Stimulated activated CD8-positive, alpha-beta memory T cell treated with anti-CD3 and anti-CD28 coated beads, Interleukin-12 subunit alpha, Interleukin-12 subunit beta, amount 100 ng/mL, for 1 hour (primary cell): Measurements from ENCODE around the gene DIRAS3.
"Not testable (repeated sequence)": the region's sequence is repeated elsewhere in the genome, so short reads cannot be mapped to it uniquely, and the experiment has no call there.

Source experiments
- DNase-seq: peaks from one replicate; pipeline ENCODE4 v3.0.0-alpha.2; 2020; ENCODE audit warnings: low read depth

The DIRAS3 gene

GRCh38 chr1:68049941-68050878 lies at the start of gene DIRAS3:
TSS of gene DIRAS3 (minus strand) at chr1:68050627. CDS start at chr1:68047297, 3,330 bp downstream.
- DNase-seq, result no peak

- no peak for DNase-seq
Observed at GRCh38 chr1:68093737-68094136, 43.3 kb upstream of the DIRAS3 start.

GRCh38 chr1:68087184-68087583 lies 36.8 kb upstream of the DIRAS3 start:
- no peak for DNase-seq

- no peak for DNase-seq
Observed at GRCh38 chr1:68085752-68086151, 35.3 kb upstream of the DIRAS3 start.

GRCh38 chr1:68083686-68084085 lies 33.3 kb upstream of the DIRAS3 start:
- DNase-seq, result no peak

GRCh38 chr1:68081775-68082283 lies 31.4 kb upstream of the DIRAS3 start:
- DNase-seq, result no peak

- DNase-seq, result no peak
Observed at GRCh38 chr1:68078647-68079046, 28.2 kb upstream of the DIRAS3 start.

GRCh38 chr1:68074472-68074871 lies 24.0 kb upstream of the DIRAS3 start:
- DNase-seq, result no peak

GRCh38 chr1:68065766-68066165 lies 15.3 kb upstream of the DIRAS3 start:
- DNase-seq, result no peak

- not testable (repeated sequence) for DNase-seq
Observed at GRCh38 chr1:68058053-68058452, 7.6 kb upstream of the DIRAS3 start.

GRCh38 chr1:68057564-68057963 lies 7.1 kb upstream of the DIRAS3 start:
- DNase-seq, result no peak

GRCh38 chr1:68057050-68057449 lies 6.6 kb upstream of the DIRAS3 start:
- DNase-seq, result no peak

GRCh38 chr1:68051475-68051874 lies 1.0 kb upstream of the DIRAS3 start:
- no peak for DNase-seq

GRCh38 chr1:68047659-68048026 lies 2.8 kb downstream of the DIRAS3 start:
- DNase-seq, result no peak

GRCh38 chr1:68046885-68047658 lies 3.4 kb downstream of the DIRAS3 start:
- DNase-seq, result no peak

GRCh38 chr1:68046423-68046822 lies 4.0 kb downstream of the DIRAS3 start:
- DNase-seq, result no peak

- no peak for DNase-seq
Observed at GRCh38 chr1:68045511-68046180, 4.8 kb downstream of the DIRAS3 start.

GRCh38 chr1:68043443-68044090 lies 6.9 kb downstream of the DIRAS3 start:
- DNase-seq, result no peak

- DNase-seq, result no peak
Observed at GRCh38 chr1:68036946-68037345, 13.5 kb downstream of the DIRAS3 start.

- DNase-seq, result no peak
Observed at GRCh38 chr1:68029444-68029843, 21.0 kb downstream of the DIRAS3 start.

- DNase-seq, result no peak
Observed at GRCh38 chr1:68028566-68028965, 21.9 kb downstream of the DIRAS3 start.
